SU-DHL-6 (cell line): Measurements from ENCODE around the gene ADD3.

Source experiments
- H2AFZ ChIP-seq: fragments of 200-600 bp; sonication (generic); 2 replicates; pipeline ENCODE4 v1.6.1; 2014; ENCODE audit warnings: low read depth, mild to moderate bottlenecking, moderate library complexity, mixed read lengths, antibody characterized with exemption, low read length; ENCODE audit not compliant: severe bottlenecking
- H3F3A ChIP-seq: fragments of 200-600 bp; shearing (Covaris generic); 2 replicates; pipeline ENCODE4 v1.6.0; 2016; ENCODE audit warnings: antibody characterized with exemption, mild to moderate bottlenecking; ENCODE audit not compliant: insufficient read depth
- H3K27ac ChIP-seq: fragments of 200-600 bp; sonication (generic); 2 replicates; pipeline ENCODE4 v1.5.1; 2016; ENCODE audit warnings: low read depth, mild to moderate bottlenecking, low read length, moderate library complexity, mixed read lengths
- H3K27me3 ChIP-seq: fragments of 200-600 bp; sonication (generic), shearing (Covaris generic); 2 replicates; pipeline ENCODE4 v1.6.0; 2014; ENCODE audit warnings: mild to moderate bottlenecking, low read length
- H3K36me3 ChIP-seq: fragments of 200-600 bp; sonication (generic); 2 replicates; pipeline ENCODE4 v1.6.1; 2014; ENCODE audit warnings: mild to moderate bottlenecking, low read length, mixed read lengths
- H3K4me2 ChIP-seq: fragments of 300-600, 200-600 bp; shearing (Covaris generic), sonication (generic); 2 replicates; pipeline ENCODE4 v1.6.0; 2014; ENCODE audit warnings: low read length, low read depth, mild to moderate bottlenecking; ENCODE audit not compliant: poor library complexity, severe bottlenecking
- H3K4me3 ChIP-seq: fragments of 200-600 bp; sonication (generic); 2 replicates; pipeline ENCODE4 v1.5.1; 2014; ENCODE audit warnings: antibody characterized with exemption, low read length, mild to moderate bottlenecking, mixed read lengths; ENCODE audit not compliant: insufficient read depth, poor library complexity, severe bottlenecking
- H3K79me2 ChIP-seq: fragments of 200-600 bp; sonication (generic); 2 replicates; pipeline ENCODE4 v1.6.1; 2014; ENCODE audit warnings: mild to moderate bottlenecking, low read length, moderate library complexity; ENCODE audit not compliant: insufficient read depth
- H3K9ac ChIP-seq: fragments of 200-600 bp; sonication (generic); 2 replicates; pipeline ENCODE4 v1.7.0; 2014; ENCODE audit warnings: mild to moderate bottlenecking, low read length
- H3K9me2 ChIP-seq: fragments of 200-600 bp; sonication (generic); replicated peaks from 2 replicates; pipeline ENCODE4 v1.6.1; 2014; ENCODE audit warnings: low read length; ENCODE audit not compliant: insufficient read depth
- H3K9me3 ChIP-seq: fragments of 200-600 bp; sonication (generic); 2 replicates; pipeline ENCODE4 v1.6.1; 2014; ENCODE audit warnings: low read length, mixed read lengths; ENCODE audit not compliant: insufficient read depth
- H4K20me1 ChIP-seq: fragments of 200-600 bp; sonication (generic); 2 replicates; pipeline ENCODE4 v1.6.1; 2014; ENCODE audit warnings: low read depth, mild to moderate bottlenecking, antibody characterized with exemption, low read length, moderate library complexity, mixed read lengths
- CTCF ChIP-seq: fragments of 200-600 bp; sonication (generic); IDR thresholded peaks from one replicate; pipeline ENCODE4 v1.5.1; 2017; ENCODE audit warnings: antibody characterized with exemption, mild to moderate bottlenecking, low read length, moderate library complexity; ENCODE audit not compliant: insufficient read depth, poor library complexity, severe bottlenecking
- EZH2phosphoT487 ChIP-seq: fragments of 200-600 bp; sonication (generic), shearing (Covaris generic); conservative IDR thresholded peaks from 2 replicates; pipeline ENCODE4 v1.6.1; 2018; ENCODE audit warnings: mild to moderate bottlenecking, antibody characterized with exemption, low read length, moderate library complexity, mixed read lengths

Gene ADD3

GRCh38 chr10:109967739-109968088 is 40.1 kb upstream of the ADD3 start:
- Histone ChIP-seq H3K9me3 (no peaks in the 10 kb centered on the region), H2AFZ (no peak overlapping the region), H3K9me2 (no peaks in the 10 kb centered on the region), H3K4me2 (no peak overlapping the region), H3K4me3 (no peak overlapping the region), H3K27me3 (no peaks in the 10 kb centered on the region), H3K9ac (no peak overlapping the region), H3F3A (no peaks in the 10 kb centered on the region), H3K79me2 (no peaks in the 10 kb centered on the region), H3K27ac (no peak overlapping the region), H4K20me1 (no peaks in the 10 kb centered on the region), H3K36me3 (no peaks in the 10 kb centered on the region)
- TF ChIP-seq EZH2phosphoT487 (no peak), CTCF (no peak)

- TF ChIP-seq CTCF: no peak
- no peak for TF ChIP-seq EZH2phosphoT487
- Histone ChIP-seq H3K4me3 (no peak overlapping the region), H3F3A (no peaks in the 10 kb centered on the region), H3K4me2 (no peak overlapping the region), H3K36me3 (no peaks in the 10 kb centered on the region), H3K27ac (no peak overlapping the region), H4K20me1 (no peaks in the 10 kb centered on the region), H3K79me2 (no peaks in the 10 kb centered on the region), H3K9me2 (no peaks in the 10 kb centered on the region), H3K9ac (no peak overlapping the region), H3K27me3 (no peaks in the 10 kb centered on the region), H2AFZ (no peak overlapping the region), H3K9me3 (no peaks in the 10 kb centered on the region)
These were observed 38.6 kb upstream of the ADD3 start for GRCh38 chr10:109968953-109969759.

GRCh38 chr10:109969760-109970346 is 37.9 kb upstream of the ADD3 start:
- no peak overlapping the region for H3K27ac ChIP-seq
- no peak overlapping the region for H3K4me2 ChIP-seq
- H3K9me2 ChIP-seq: no peaks in the 10 kb centered on the region
- H3K9me3 ChIP-seq: no peaks in the 10 kb centered on the region
- no peaks in the 10 kb centered on the region for H3K27me3 ChIP-seq
- TF ChIP-seq EZH2phosphoT487: no peak
- TF ChIP-seq CTCF: no peak
- H3K9ac ChIP-seq: no peak overlapping the region
- no peaks in the 10 kb centered on the region for H3F3A ChIP-seq
- H3K4me3 ChIP-seq: no peak overlapping the region
- H3K79me2 ChIP-seq: no peaks in the 10 kb centered on the region
- no peak overlapping the region for H2AFZ ChIP-seq
- no peaks in the 10 kb centered on the region for H3K36me3 ChIP-seq
- no peaks in the 10 kb centered on the region for H4K20me1 ChIP-seq
